A673 (cell line): Measurements from ENCODE around the gene FBXL17. TPM values are rescaled to one million over a fixed set of nuclear protein-coding genes. Genes with fewer than 3 reads are reported as not detected.

Experiments
- BruUV-seq: library from RNA; stranded (reverse); fragments of 400-500 nt; replicated peaks from 2 replicates; lab custom pipeline; 2021; lab: Mats Ljungman, UMichigan
- CTCF ChIA-PET: fragments of 300-600 bp; sonication (Branson Sonifier 250); formaldehyde crosslinking; loops from one replicate; lab custom pipeline; 2022; ENCODE audit warnings: antibody characterized with exemption; lab: Charles Lee
- POLR2A ChIA-PET: fragments of 300-600 bp; sonication (Branson Sonifier 250); formaldehyde crosslinking; loops from one replicate; lab custom pipeline; 2022; ENCODE audit warnings: antibody characterized with exemption; ENCODE audit not compliant: low non-redundant PET; lab: Charles Lee
- DNase-seq: peaks from one replicate; pipeline ENCODE4 v3.0.0-alpha.2; 2015; ENCODE audit warnings: low spot score
- H3K27ac ChIP-seq: fragments of 200-600 bp; sonication (generic); 2 replicates; pipeline ENCODE4 v1.5.1; 2016; ENCODE audit warnings: mixed run types, low read depth, mild to moderate bottlenecking, mixed read lengths, antibody characterized with exemption, low read length; ENCODE audit not compliant: poor library complexity, severe bottlenecking
- H3K27me3 ChIP-seq: fragments of 200-600 bp; sonication (generic); replicated peaks from 2 replicates; pipeline ENCODE4 v1.6.1; 2017; ENCODE audit warnings: mixed run types, low read depth, mild to moderate bottlenecking, mixed read lengths, antibody characterized with exemption, low read length; ENCODE audit not compliant: insufficient read depth, poor library complexity
- H3K36me3 ChIP-seq: fragments of 200-600 bp; sonication (generic); 2 replicates; pipeline ENCODE4 v1.6.1; 2016; ENCODE audit warnings: mixed run types, mild to moderate bottlenecking, mixed read lengths, antibody characterized with exemption, low read length; ENCODE audit not compliant: insufficient read depth, poor library complexity, severe bottlenecking
- H3K4me1 ChIP-seq: fragments of 200-600 bp; sonication (generic); 2 replicates; pipeline ENCODE4 v1.6.1; 2017; ENCODE audit warnings: mixed run types, mild to moderate bottlenecking, mixed read lengths, antibody characterized with exemption, low read length; ENCODE audit not compliant: insufficient read depth, poor library complexity, severe bottlenecking
- H3K4me3 ChIP-seq: fragments of 200-600 bp; sonication (generic); 2 replicates; pipeline ENCODE4 v1.5.1; 2016; ENCODE audit warnings: low read depth, mixed run types, mild to moderate bottlenecking, mixed read lengths, low read length; ENCODE audit not compliant: poor library complexity, severe bottlenecking
- H3K9me3 ChIP-seq: fragments of 200-600 bp; sonication (generic); 2 replicates; pipeline ENCODE4 v1.6.1; 2016; ENCODE audit warnings: mixed run types, low read depth, mild to moderate bottlenecking, mixed read lengths, antibody characterized with exemption, low read length; ENCODE audit not compliant: poor library complexity, severe bottlenecking
- EZH2 ChIP-seq: fragments of 200-600 bp; sonication (generic); IDR thresholded peaks from 2 replicates; pipeline ENCODE4 v1.6.1; 2017; ENCODE audit warnings: borderline replicate concordance, low read depth, mild to moderate bottlenecking, mixed read lengths, antibody characterized with exemption, low read length; ENCODE audit not compliant: poor library complexity, severe bottlenecking
- intact Hi-C: fragments of 100-400 bp; cut with micrococcal nuclease; formaldehyde crosslinking; loops from one replicate; pipeline ENCODE4 v1.10.0; 2022; ENCODE audit not compliant: unreplicated experiment
- total RNA-seq: library from RNA; stranded (reverse); gene quantifications from 2 replicates; pipeline ENCODE4 v1.2.3, GENCODE V29; 2021
- TF ChIP-seq, protein P1 (sequence below): fragments of 300-800, 200-600 bp; sonication (generic); conservative IDR thresholded peaks from 2 replicates; pipeline ENCODE4 v1.5.1; 2017; ENCODE audit warnings: low read depth, mild to moderate bottlenecking, antibody characterized with exemption, low read length, moderate library complexity, mixed read lengths

The FBXL17 gene
- total RNA-seq, 1 experiment from 2014 or later = 5.7 TPM

- Histone ChIP-seq H3K27ac (no peak overlapping the region), H3K4me3 (no peak overlapping the region), H3K36me3 (no peaks in the 10 kb centered on the region), H3K4me1 (no peaks in the 10 kb centered on the region), H3K27me3 (no peaks in the 10 kb centered on the region), H3K9me3 (no peaks in the 10 kb centered on the region)
- no peak for DNase-seq
- intact Hi-C loops = loop anchor here (10.0 kb wide), 1 partner anchor 209 kb away; no protein-coding TSS in a partner anchor
- TF ChIP-seq EZH2 = no peak
- TF ChIP-seq, protein P1, sequence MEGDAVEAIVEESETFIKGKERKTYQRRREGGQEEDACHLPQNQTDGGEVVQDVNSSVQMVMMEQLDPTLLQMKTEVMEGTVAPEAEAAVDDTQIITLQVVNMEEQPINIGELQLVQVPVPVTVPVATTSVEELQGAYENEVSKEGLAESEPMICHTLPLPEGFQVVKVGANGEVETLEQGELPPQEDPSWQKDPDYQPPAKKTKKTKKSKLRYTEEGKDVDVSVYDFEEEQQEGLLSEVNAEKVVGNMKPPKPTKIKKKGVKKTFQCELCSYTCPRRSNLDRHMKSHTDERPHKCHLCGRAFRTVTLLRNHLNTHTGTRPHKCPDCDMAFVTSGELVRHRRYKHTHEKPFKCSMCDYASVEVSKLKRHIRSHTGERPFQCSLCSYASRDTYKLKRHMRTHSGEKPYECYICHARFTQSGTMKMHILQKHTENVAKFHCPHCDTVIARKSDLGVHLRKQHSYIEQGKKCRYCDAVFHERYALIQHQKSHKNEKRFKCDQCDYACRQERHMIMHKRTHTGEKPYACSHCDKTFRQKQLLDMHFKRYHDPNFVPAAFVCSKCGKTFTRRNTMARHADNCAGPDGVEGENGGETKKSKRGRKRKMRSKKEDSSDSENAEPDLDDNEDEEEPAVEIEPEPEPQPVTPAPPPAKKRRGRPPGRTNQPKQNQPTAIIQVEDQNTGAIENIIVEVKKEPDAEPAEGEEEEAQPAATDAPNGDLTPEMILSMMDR = no peak
- ChIA-PET CTCF (no interaction called here), POLR2A (no interaction called here)
- BruUV-seq = no TSS peak
Measured at GRCh38 chr5:108266242-108266641, 115.7 kb downstream of the FBXL17 start.

DNA sequence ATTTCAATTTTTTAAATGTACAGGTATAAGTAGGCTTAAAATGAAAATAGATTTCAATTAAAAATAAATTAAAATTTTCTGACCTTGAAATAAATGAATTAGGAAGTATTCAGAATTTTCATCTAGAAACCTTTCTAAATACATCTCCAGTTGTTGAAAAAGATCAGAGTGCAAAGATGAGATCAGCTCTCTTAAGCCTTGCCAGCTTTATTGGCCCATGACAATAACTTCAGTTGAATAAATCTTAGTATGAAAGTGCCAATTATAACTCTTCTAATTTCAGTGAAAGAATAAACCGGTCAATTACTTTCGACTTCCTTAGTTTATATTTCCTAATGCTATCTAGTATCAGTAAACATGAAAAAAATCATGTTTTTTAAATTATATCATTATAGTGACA is 117.4 kb downstream of the FBXL17 start:
- ChIA-PET POLR2A (no interaction called here), CTCF (no interaction called here)
- no peak for DNase-seq
- intact Hi-C loops = loop anchor here (10.0 kb wide), 1 partner anchor 210 kb away; no protein-coding TSS in a partner anchor
- Histone ChIP-seq H3K4me3 (no peak overlapping the region), H3K27me3 (no peaks in the 10 kb centered on the region), H3K27ac (no peak overlapping the region), H3K36me3 (no peaks in the 10 kb centered on the region), H3K9me3 (no peaks in the 10 kb centered on the region), H3K4me1 (no peaks in the 10 kb centered on the region)
- TF ChIP-seq EZH2 = no peak
- TF ChIP-seq, protein P1 = no peak
- BruUV-seq = no TSS peak

GRCh38 chr5:108263338-108263737 is 118.6 kb downstream of the FBXL17 start:
- ChIA-PET POLR2A (no interaction called here), CTCF (no interaction called here)
- no peak overlapping the region for H3K4me3 ChIP-seq
- H3K9me3 ChIP-seq = no peaks in the 10 kb centered on the region
- H3K27ac ChIP-seq = no peak overlapping the region
- H3K36me3 ChIP-seq = no peaks in the 10 kb centered on the region
- no peak for TF ChIP-seq EZH2
- TF ChIP-seq, protein P1 = no peak
- H3K4me1 ChIP-seq = no peaks in the 10 kb centered on the region
- no peak for DNase-seq
- intact Hi-C loops = loop anchor here (10.0 kb wide), 1 partner anchor 211 kb away; no protein-coding TSS in a partner anchor
- no TSS peak for BruUV-seq
- H3K27me3 ChIP-seq = no peaks in the 10 kb centered on the region
